Esophagus muscularis mucosa (tissue), 4 donors: ENCODE measurements around the gene CMTM4. TPM values are rescaled to one million over a fixed set of nuclear protein-coding genes. Genes with fewer than 3 reads are reported as not detected.
A peak's percentile ranks its signal among the peaks of the same experiment; 100 is the strongest.

Experiments used
- DNase-seq: peaks from one replicate; pipeline ENCODE4 v3.0.0-alpha.2; 2017; ENCODE audit errors: extremely low spot score
- H3K27ac ChIP-seq, 4 donors: fragments of 200-600 bp; sonication (generic); replicated peaks in 1 of 4; 1 replicate in 3 of 4; 2 replicates in 1 of 4; pipeline ENCODE4 v1.5.1; 2016 to 2019; ENCODE audit warnings: mild to moderate bottlenecking in 1 of 4
- H3K27me3 ChIP-seq, 4 donors: fragments of 200-600 bp; sonication (generic); one replicate each; pipeline versions ENCODE4 v1.5.1 to v1.6.0; 2016 to 2019
- H3K36me3 ChIP-seq, 4 donors: fragments of 200-600 bp; sonication (generic); one replicate each; pipeline ENCODE4 v1.5.1; 2016 to 2019
- H3K4me1 ChIP-seq, 4 donors: fragments of 200-600 bp; sonication (generic); one replicate each; pipeline ENCODE4 v1.5.1; 2016 to 2019
- H3K4me3 ChIP-seq, 4 donors: fragments of 200-600 bp; sonication (generic); 1 replicate in 2 of 4; 2 replicates in 2 of 4; pipeline ENCODE4 v1.5.1; 2016 to 2019; ENCODE audit warnings: mild to moderate bottlenecking in 4 of 4, moderate library complexity in 1 of 4
- H3K9me3 ChIP-seq, 4 donors: fragments of 200-600 bp; sonication (generic); 1 replicate in 3 of 4; 2 replicates in 1 of 4; pipeline ENCODE4 v1.5.1; 2016 to 2019
- CTCF ChIP-seq, 3 experiments: fragments of 200-600 bp in 2 of 3; fragments of 450-650 bp in 1 of 3; sonication (generic) in 2 of 3; IDR thresholded peaks; one replicate each; pipeline ENCODE4 v1.5.1; 2017 to 2019; ENCODE audit warnings: antibody characterized with exemption in 3 of 3, mild to moderate bottlenecking in 2 of 3, moderate library complexity in 1 of 3
- EP300 ChIP-seq: sonication (generic); formaldehyde crosslinking; IDR thresholded peaks from one replicate; pipeline ENCODE4 v1.6.1; 2017; ENCODE audit warnings: antibody characterized with exemption
- POLR2A ChIP-seq: fragments of 450-650 bp; IDR thresholded peaks from one replicate; pipeline ENCODE4 v1.6.1; 2017; ENCODE audit warnings: antibody characterized with exemption, moderate library complexity, mild to moderate bottlenecking, low read depth
- POLR2AphosphoS5 ChIP-seq, 2 donors: sonication (generic); formaldehyde crosslinking; IDR thresholded peaks; one replicate each; pipeline ENCODE4 v1.6.1; 2017; ENCODE audit warnings: antibody characterized with exemption in 2 of 2
- WGBS: methylation state at CpG from one replicate; pipeline ENCODE4 v1.1.5; 2018; 5-methylcytosine and 5-hydroxymethylcytosine counted together
- intact Hi-C: fragments of 100-400 bp; cut with DNase I; formaldehyde crosslinking; loops from one replicate; pipeline ENCODE4 v1.15.1; 2023
- total RNA-seq, 4 donors: library from RNA; depleted of rRNA; stranded (reverse); fragments of >200 nt; gene quantifications; one replicate each; pipeline versions ENCODE4 v1.1.0 to v1.2.1, GENCODE V29; 2016

Gene CMTM4
- total RNA-seq, 4 donors from 2014 or later: 9.8 to 19.8 (median 15.0) TPM

DNA sequence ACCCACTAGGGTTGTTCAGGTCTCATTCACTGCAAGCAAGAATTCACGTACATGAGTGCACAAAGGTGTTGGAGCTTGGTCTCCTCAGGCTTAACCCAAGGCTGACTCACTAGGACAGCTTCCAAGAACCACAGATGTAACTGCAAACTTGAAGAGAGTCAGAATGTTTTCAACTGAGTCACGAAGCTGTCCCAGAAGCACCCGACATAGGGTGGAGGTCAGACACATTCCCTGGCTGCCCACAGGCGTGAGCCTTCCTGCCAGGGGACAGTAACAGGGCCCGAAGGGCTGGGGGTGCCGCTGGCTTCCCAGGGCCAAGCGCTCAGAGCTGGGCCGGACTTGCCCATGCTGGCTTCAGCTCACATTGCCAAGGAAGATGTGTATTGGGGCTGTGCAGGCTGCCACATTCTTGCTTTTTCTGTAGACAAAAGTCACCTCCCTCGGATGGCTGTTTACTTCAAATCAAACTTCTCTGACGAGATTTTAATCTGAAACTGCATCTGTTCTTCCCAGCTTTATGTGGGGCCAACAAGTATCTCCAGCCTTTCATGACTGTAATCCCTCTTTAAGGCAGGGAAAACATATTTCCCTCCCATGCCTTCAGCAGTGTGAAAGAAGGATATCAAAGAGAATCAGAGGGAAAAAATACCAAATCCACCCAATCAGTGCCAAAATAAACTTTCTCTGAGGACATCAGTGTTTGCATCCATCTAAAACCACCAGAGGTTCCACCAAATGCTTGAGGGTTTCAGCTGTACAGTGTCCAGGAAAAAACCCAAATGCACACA lies 77.8 kb downstream of the CMTM4 start:
- Histone ChIP-seq H3K36me3 (peaks cover 7 to 44% (median 21%) of the 10 kb centered on the region in 4 donors), H3K27ac (peak overlapping the region in 2 of 4 donors; percentile 34), H3K4me1 (peaks cover 6 to 17% (median 12%) of the 10 kb centered on the region in 4 donors), H3K9me3 (no peaks in the 10 kb centered on the region), H3K27me3 (no peaks in the 10 kb centered on the region), H3K4me3 (no peak overlapping the region)
- TF ChIP-seq POLR2AphosphoS5 (IDR thresholded peaks at IDR 0.05) (peak in 1 of 2 donors; percentile 31), EP300 (no peak)
- intact Hi-C loops: no loop called here
- whole genome bisulfite sequencing: 66% methylated on average over 10 of the region's 10 CpGs
- DNase-seq: no peak

- Histone ChIP-seq H3K36me3 (peaks cover 7 to 48% (median 26%) of the 10 kb centered on the region in 4 donors), H3K27ac (no peak overlapping the region), H3K9me3 (no peaks in the 10 kb centered on the region), H3K4me1 (peaks cover 6 to 17% (median 11%) of the 10 kb centered on the region in 4 donors), H3K4me3 (no peak overlapping the region), H3K27me3 (no peaks in the 10 kb centered on the region)
- TF ChIP-seq CTCF (IDR thresholded peaks at IDR 0.05): no peak
- TF ChIP-seq EP300: no peak
- no peak for TF ChIP-seq POLR2AphosphoS5 (IDR thresholded peaks at IDR 0.05)
- TF ChIP-seq POLR2A: no peak
- no peak for DNase-seq
- 68% methylated on average over 7 of the region's 7 CpGs for WGBS
- intact Hi-C loops: no loop called here
Measured at GRCh38 chr16:66617728-66618127, 78.8 kb downstream of the CMTM4 start.

GRCh38 chr16:66617010-66617434 lies 79.5 kb downstream of the CMTM4 start:
- intact Hi-C loops: no loop called here
- no peak overlapping the region for H3K4me3 ChIP-seq
- no peaks in the 10 kb centered on the region for H3K9me3 ChIP-seq
- no peak for DNase-seq
- H3K27ac ChIP-seq: no peak overlapping the region
- 90% methylated on average over 2 of the region's 2 CpGs for WGBS
- peaks cover 6 to 17% (median 11%) of the 10 kb centered on the region in 4 donors for H3K4me1 ChIP-seq
- TF ChIP-seq POLR2AphosphoS5 (IDR thresholded peaks at IDR 0.05): no peak
- no peak for TF ChIP-seq EP300
- no peak for TF ChIP-seq CTCF (IDR thresholded peaks at IDR 0.05)
- no peak for TF ChIP-seq POLR2A
- peaks cover 5 to 48% (median 32%) of the 10 kb centered on the region in 4 donors for H3K36me3 ChIP-seq
- H3K27me3 ChIP-seq: no peaks in the 10 kb centered on the region

DNA sequence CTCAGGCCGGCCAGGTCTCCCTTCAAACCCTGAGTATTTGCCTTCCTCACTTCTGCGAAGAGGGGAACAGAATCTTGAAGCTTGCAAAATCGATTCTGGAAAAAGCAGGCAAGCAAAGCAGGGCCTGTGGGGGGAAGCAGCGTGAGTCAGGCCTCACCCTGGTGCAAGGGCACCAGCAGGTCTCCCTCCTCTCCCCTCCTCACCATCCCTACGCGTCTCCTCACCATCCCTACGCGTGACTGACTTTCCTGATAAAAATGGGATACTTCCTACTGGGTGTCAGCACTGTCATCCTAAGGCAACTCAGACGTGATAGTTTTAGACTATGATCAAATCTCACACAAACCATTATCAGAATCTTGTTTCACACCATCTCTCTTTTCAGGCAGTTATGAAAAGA lies 80.0 kb downstream of the CMTM4 start:
- Histone ChIP-seq H3K4me1 (peaks cover 6 to 17% (median 11%) of the 10 kb centered on the region in 4 donors), H3K4me3 (no peak overlapping the region), H3K36me3 (peaks cover under 1 to 48% (median 35%) of the 10 kb centered on the region in 4 donors), H3K27me3 (no peaks in the 10 kb centered on the region), H3K27ac (no peak overlapping the region), H3K9me3 (no peaks in the 10 kb centered on the region)
- WGBS: 75% methylated on average over 9 of the region's 9 CpGs
- no peak for DNase-seq
- no peak for TF ChIP-seq CTCF (IDR thresholded peaks at IDR 0.05)
- no peak for TF ChIP-seq POLR2A
- TF ChIP-seq POLR2AphosphoS5 (IDR thresholded peaks at IDR 0.05): no peak
- TF ChIP-seq EP300: no peak
- intact Hi-C loops: no loop called here

DNA sequence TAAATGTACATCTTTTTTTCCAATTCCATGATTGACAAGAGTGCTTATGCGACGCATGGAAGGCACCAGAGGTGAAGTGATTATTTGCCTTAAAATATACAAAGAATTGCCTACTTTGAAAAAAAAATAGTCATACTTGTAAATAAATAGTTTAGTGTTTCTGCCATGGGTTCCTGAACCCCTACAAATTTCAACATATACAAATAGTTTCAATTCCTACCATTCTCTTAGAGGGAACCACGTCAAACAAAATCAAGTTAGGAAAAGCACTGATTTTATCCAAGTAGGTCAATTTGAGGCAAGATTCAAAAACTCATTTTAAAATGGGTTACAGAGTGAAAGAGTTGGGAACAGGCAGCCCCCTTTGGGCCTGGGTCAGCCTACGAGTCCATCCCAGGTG lies 80.4 kb downstream of the CMTM4 start:
- no peak for DNase-seq
- TF ChIP-seq EP300: no peak
- H3K4me3 ChIP-seq: no peak overlapping the region
- no peak overlapping the region for H3K27ac ChIP-seq
- H3K4me1 ChIP-seq: peaks cover 6 to 17% (median 11%) of the 10 kb centered on the region in 4 donors
- H3K27me3 ChIP-seq: no peaks in the 10 kb centered on the region
- 87% methylated on average over 4 of the region's 4 CpGs for WGBS
- intact Hi-C loops: no loop called here
- H3K36me3 ChIP-seq: peaks cover 0 to 48% (median 37%) of the 10 kb centered on the region in 4 donors
- H3K9me3 ChIP-seq: no peaks in the 10 kb centered on the region
